ENCODE results near the gene TPPP3. TPM values are rescaled to one million over a fixed set of nuclear protein-coding genes. Genes with fewer than 3 reads are reported as not detected.

TPPP3 gene
- total RNA-seq, 1 experiment from 2014 or later = 0.39 TPM

GRCh38 chr16:67429799-67430503 lies 36.7 kb upstream of the TPPP3 start:
- peaks cover 14% of the 10 kb centered on the region for H3K4me1 Mint-ChIP-seq (ENCODE audit: low read depth, unreplicated experiment)
- TF ChIP-seq, protein P1, sequence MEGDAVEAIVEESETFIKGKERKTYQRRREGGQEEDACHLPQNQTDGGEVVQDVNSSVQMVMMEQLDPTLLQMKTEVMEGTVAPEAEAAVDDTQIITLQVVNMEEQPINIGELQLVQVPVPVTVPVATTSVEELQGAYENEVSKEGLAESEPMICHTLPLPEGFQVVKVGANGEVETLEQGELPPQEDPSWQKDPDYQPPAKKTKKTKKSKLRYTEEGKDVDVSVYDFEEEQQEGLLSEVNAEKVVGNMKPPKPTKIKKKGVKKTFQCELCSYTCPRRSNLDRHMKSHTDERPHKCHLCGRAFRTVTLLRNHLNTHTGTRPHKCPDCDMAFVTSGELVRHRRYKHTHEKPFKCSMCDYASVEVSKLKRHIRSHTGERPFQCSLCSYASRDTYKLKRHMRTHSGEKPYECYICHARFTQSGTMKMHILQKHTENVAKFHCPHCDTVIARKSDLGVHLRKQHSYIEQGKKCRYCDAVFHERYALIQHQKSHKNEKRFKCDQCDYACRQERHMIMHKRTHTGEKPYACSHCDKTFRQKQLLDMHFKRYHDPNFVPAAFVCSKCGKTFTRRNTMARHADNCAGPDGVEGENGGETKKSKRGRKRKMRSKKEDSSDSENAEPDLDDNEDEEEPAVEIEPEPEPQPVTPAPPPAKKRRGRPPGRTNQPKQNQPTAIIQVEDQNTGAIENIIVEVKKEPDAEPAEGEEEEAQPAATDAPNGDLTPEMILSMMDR (IDR thresholded peaks at IDR 0.05; ENCODE audit: insufficient read depth in 1 of 2, low read depth in 1 of 2, low read length in 1 of 2, severe bottlenecking in 1 of 2, unreplicated experiment in 1 of 2) = no peak
- CTCF ChIA-PET = interaction anchor here (1.1 to 1.5 kb wide), 6 partner anchors 10 to 183 kb away, joined by 4 to 15 read pairs (median 6); partner anchors contain the start of gene FHOD1
- H3K27ac Mint-ChIP-seq (ENCODE audit: unreplicated experiment) = peak overlapping the region; percentile 89
- H3K9me3 Mint-ChIP-seq (ENCODE audit: unreplicated experiment) = no peaks in the 10 kb centered on the region
- no peaks in the 10 kb centered on the region for H3K9me3 ChIP-seq
- no peaks in the 10 kb centered on the region for H3K27me3 Mint-ChIP-seq (ENCODE audit: insufficient read depth, unreplicated experiment)
- H3K4me1 ChIP-seq = peaks cover 19% of the 10 kb centered on the region
- intact Hi-C loops (cut with micrococcal nuclease; ENCODE audit: unreplicated experiment) = loop anchor here (2.0 to 5.0 kb wide), 2 partner anchors 17 to 52 kb away; partner anchors contain the start of genes AGRP and ATP6V0D1
- H3K36me3 Mint-ChIP-seq (ENCODE audit: insufficient read depth, unreplicated experiment) = peaks cover 11% of the 10 kb centered on the region
- H3K27me3 ChIP-seq (replicated peaks; ENCODE audit: control insufficient read depth, insufficient read depth, low read length) = no peaks in the 10 kb centered on the region
- H3K4me3 Mint-ChIP-seq (ENCODE audit: unreplicated experiment) = peak overlapping the region; percentile 91
- no TSS peak for BruUV-seq (replicated peaks)
- peak overlapping the region; percentile 56 for H3K4me3 ChIP-seq (ENCODE audit: low read depth, low read length)
- no peaks in the 10 kb centered on the region for H3K36me3 ChIP-seq (ENCODE audit: control insufficient read depth, insufficient read depth, low read length)
- no peak for DNase-seq
- POLR2A ChIA-PET = interaction anchor here (0.7 to 1.2 kb wide), 3 partner anchors 41 to 183 kb away, joined by 5 to 12 read pairs (median 11); partner anchors contain the start of gene ATP6V0D1

GRCh38 chr16:67429053-67429798 lies 35.9 kb upstream of the TPPP3 start:
- BruUV-seq (replicated peaks) = no TSS peak
- POLR2A ChIA-PET = no interaction called here
- Mint-ChIP-seq H3K4me1 (ENCODE audit: low read depth, unreplicated experiment) (peaks cover 14% of the 10 kb centered on the region), H3K27me3 (ENCODE audit: insufficient read depth, unreplicated experiment) (no peaks in the 10 kb centered on the region), H3K36me3 (ENCODE audit: insufficient read depth, unreplicated experiment) (peaks cover 11% of the 10 kb centered on the region), H3K4me3 (ENCODE audit: unreplicated experiment) (peak overlapping the region; percentile 91), H3K9me3 (ENCODE audit: unreplicated experiment) (no peaks in the 10 kb centered on the region), H3K27ac (ENCODE audit: unreplicated experiment) (no peak overlapping the region)
- no peaks in the 10 kb centered on the region for H3K27me3 ChIP-seq (replicated peaks; ENCODE audit: control insufficient read depth, insufficient read depth, low read length)
- CTCF ChIA-PET = interaction anchor here (1.4 to 1.9 kb wide), 4 partner anchors 15 to 183 kb away, joined by 3 to 8 read pairs (median 4); no protein-coding TSS in a partner anchor
- TF ChIP-seq, protein P1 (IDR thresholded peaks at IDR 0.05; ENCODE audit: insufficient read depth in 1 of 2, low read depth in 1 of 2, low read length in 1 of 2, severe bottlenecking in 1 of 2, unreplicated experiment in 1 of 2) = no peak
- peaks cover 24% of the 10 kb centered on the region for H3K4me1 ChIP-seq
- no peak overlapping the region for H3K4me3 ChIP-seq (ENCODE audit: low read depth, low read length)
- no peaks in the 10 kb centered on the region for H3K9me3 ChIP-seq
- DNase-seq = no peak
- intact Hi-C loops (cut with micrococcal nuclease; ENCODE audit: unreplicated experiment) = loop anchor here (2.0 kb wide), 1 partner anchor 18 kb away; no protein-coding TSS in a partner anchor
- H3K36me3 ChIP-seq (ENCODE audit: control insufficient read depth, insufficient read depth, low read length) = no peaks in the 10 kb centered on the region

DNA sequence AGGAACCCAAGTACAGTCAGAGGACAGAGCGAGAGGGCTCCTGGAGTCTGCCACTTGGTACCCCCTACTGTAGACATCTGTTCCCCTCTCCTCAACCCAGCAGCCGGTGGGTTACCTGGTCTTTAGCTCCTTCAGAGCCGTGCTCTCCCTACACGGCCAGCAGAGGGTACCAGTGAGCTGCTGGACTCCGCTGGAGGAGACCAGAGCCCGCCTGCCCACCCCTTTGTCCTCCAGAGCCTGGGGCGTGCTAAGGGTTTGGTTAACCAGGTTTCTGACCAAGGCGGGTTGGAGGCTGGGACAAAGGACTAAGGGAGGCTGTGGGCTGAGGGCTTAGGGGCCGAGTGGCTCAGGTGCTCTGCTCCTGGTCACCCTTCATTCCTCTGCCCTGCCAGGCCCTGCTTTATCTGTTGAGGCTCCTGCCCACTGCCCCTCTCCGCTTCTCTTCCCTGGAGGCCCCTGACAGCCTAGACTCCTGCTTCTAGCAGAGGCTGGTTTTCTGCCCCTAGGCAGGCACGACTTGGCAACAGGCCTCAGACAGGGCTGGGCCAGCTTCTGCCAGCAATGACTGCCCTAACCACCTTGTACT lies 34.9 kb upstream of the TPPP3 start:
- no peak overlapping the region for H3K4me3 ChIP-seq (ENCODE audit: low read depth, low read length)
- H3K27me3 Mint-ChIP-seq (ENCODE audit: insufficient read depth, unreplicated experiment) = no peaks in the 10 kb centered on the region
- TF ChIP-seq, protein P1 (IDR thresholded peaks at IDR 0.05; ENCODE audit: insufficient read depth in 1 of 2, low read depth in 1 of 2, low read length in 1 of 2, severe bottlenecking in 1 of 2, unreplicated experiment in 1 of 2) = peak; percentile 89 to 97
- H3K27ac Mint-ChIP-seq (ENCODE audit: unreplicated experiment) = no peak overlapping the region
- no peaks in the 10 kb centered on the region for H3K9me3 Mint-ChIP-seq (ENCODE audit: unreplicated experiment)
- H3K36me3 Mint-ChIP-seq (ENCODE audit: insufficient read depth, unreplicated experiment) = peaks cover 11% of the 10 kb centered on the region
- H3K9me3 ChIP-seq = no peaks in the 10 kb centered on the region
- peaks cover 14% of the 10 kb centered on the region for H3K4me1 Mint-ChIP-seq (ENCODE audit: low read depth, unreplicated experiment)
- no peaks in the 10 kb centered on the region for H3K27me3 ChIP-seq (replicated peaks; ENCODE audit: control insufficient read depth, insufficient read depth, low read length)
- H3K36me3 ChIP-seq (ENCODE audit: control insufficient read depth, insufficient read depth, low read length) = no peaks in the 10 kb centered on the region
- no peak overlapping the region for H3K4me3 Mint-ChIP-seq (ENCODE audit: unreplicated experiment)
- H3K4me1 ChIP-seq = peaks cover 32% of the 10 kb centered on the region
- intact Hi-C loops (cut with micrococcal nuclease; ENCODE audit: unreplicated experiment) = loop anchor here (1.0 to 2.0 kb wide), 3 partner anchors 19 to 56 kb away; no protein-coding TSS in a partner anchor
- CTCF ChIA-PET = interaction anchor here (0.5 to 2.1 kb wide), 33 partner anchors 9 to 507 kb away, joined by 3 to 19 read pairs (median 4); partner anchors contain the start of genes ATP6V0D1, KCTD19, LRRC36 and RANBP10
- BruUV-seq (replicated peaks) = no TSS peak
- POLR2A ChIA-PET = interaction anchor here (0.6 kb wide), 2 partner anchors 10 to 23 kb away, joined by 4 read pairs; no protein-coding TSS in a partner anchor
- DNase-seq = peak; percentile 80 to 83

All from Caco-2 (cell line).